K562 (cell line): Measurements from ENCODE around the gene GORASP2. TPM values are rescaled to one million over a fixed set of nuclear protein-coding genes. Genes with fewer than 3 reads are reported as not detected.

Experiments
- ARID3A ChIP-seq: IDR thresholded peaks from 2 replicates; pipeline ENCODE4 v1.6.1; 2012; ENCODE audit warnings: low read depth, low read length, improper control_type of control experiment, borderline replicate concordance
- BHLHE40 ChIP-seq: IDR thresholded peaks from 2 replicates; pipeline ENCODE4 v1.6.1; 2011; ENCODE audit warnings: low read length, improper control_type of control experiment
- CHD1 ChIP-seq: fragments of 200-600 bp; sonication (generic); IDR thresholded peaks from one replicate; pipeline ENCODE4 v1.6.1; 2012; ENCODE audit warnings: mild to moderate bottlenecking, moderate library complexity, low read length, inconsistent platforms
- CHD2 ChIP-seq: IDR thresholded peaks from 2 replicates; pipeline ENCODE4 v1.6.1; 2011; ENCODE audit warnings: low read depth, low read length
- DNMT1 ChIP-seq: fragments of 450-650 bp; IDR thresholded peaks from 2 replicates; pipeline ENCODE4 v1.6.1; 2016; ENCODE audit warnings: antibody characterized with exemption, mild to moderate bottlenecking
- ELF1 ChIP-seq: fragments of 200-800 bp; sonication (Bioruptor generic); IDR thresholded peaks from 2 replicates; pipeline ENCODE4 v1.6.1; 2016; ENCODE audit warnings: missing genetic modification characterization, missing compliant biosample characterization
- ESRRB ChIP-seq: fragments of 250-450 bp; sonication (Bioruptor Pico); IDR thresholded peaks from 2 replicates; pipeline ENCODE4 v1.5.0; 2020; ENCODE audit warnings: mild to moderate bottlenecking, moderate library complexity, borderline replicate concordance
- FOXK2 ChIP-seq, 2 experiments: fragments of 450-650 bp; IDR thresholded peaks in 1 of 2; conservative IDR thresholded peaks in 1 of 2; 2 replicates each; pipeline ENCODE4 v1.6.1; 2016; ENCODE audit warnings: low read depth in 2 of 2, mild to moderate bottlenecking in 1 of 2
- GABPB1 ChIP-seq: sonication (generic); formaldehyde crosslinking; IDR thresholded peaks from 2 replicates; pipeline ENCODE4 v1.8.0; 2022; ENCODE audit warnings: mild to moderate bottlenecking, missing genetic modification reagents
- GTF3C2 ChIP-seq: IDR thresholded peaks from 3 replicates; pipeline ENCODE4 v1.6.1; 2011; ENCODE audit warnings: borderline replicate concordance, mild to moderate bottlenecking, moderate library complexity; ENCODE audit not compliant: insufficient read length; ENCODE audit errors: extremely low read depth
- HDGF ChIP-seq: fragments of 450-650 bp; IDR thresholded peaks from 2 replicates; pipeline ENCODE4 v1.6.1; 2016
- MAFK ChIP-seq: IDR thresholded peaks from 2 replicates; pipeline ENCODE4 v1.6.1; 2011; ENCODE audit warnings: low read length, improper control_type of control experiment
- MLLT1 ChIP-seq, 2 experiments: fragments of 450-650 bp; IDR thresholded peaks; 2 replicates each; pipeline ENCODE4 v1.6.1; 2016
- NFXL1 ChIP-seq: fragments of 450-650 bp; formaldehyde crosslinking; IDR thresholded peaks from 2 replicates; pipeline ENCODE4 v1.4.0; 2021; ENCODE audit warnings: mild to moderate bottlenecking
- TFE3 ChIP-seq: fragments of 450-650 bp; formaldehyde crosslinking; IDR thresholded peaks from 2 replicates; pipeline ENCODE4 v1.4.0; 2020; ENCODE audit warnings: mild to moderate bottlenecking, mixed read lengths
- TOE1 ChIP-seq, 2 experiments: fragments of 450-650 bp in 1 of 2; sonication (generic) in 1 of 2; formaldehyde crosslinking in 1 of 2; IDR thresholded peaks; 2 replicates each; pipeline versions ENCODE4 v1.7.1 to v1.8.0; 2016 to 2022; ENCODE audit warnings: borderline replicate concordance in 2 of 2, mild to moderate bottlenecking in 2 of 2, antibody characterized with exemption in 1 of 2, inconsistent platforms in 1 of 2, low read depth in 1 of 2, missing genetic modification reagents in 1 of 2, moderate library complexity in 1 of 2
- ZC3H8 ChIP-seq: fragments of 450-650 bp; IDR thresholded peaks from 2 replicates; pipeline ENCODE4 v1.6.1; 2017
- ZNF511 ChIP-seq: sonication (generic); formaldehyde crosslinking; IDR thresholded peaks from 2 replicates; pipeline ENCODE4 v1.8.0; 2022; ENCODE audit warnings: mild to moderate bottlenecking, missing genetic modification reagents
- ZNF584 ChIP-seq: fragments of 200-800 bp; sonication (Bioruptor generic); IDR thresholded peaks from 2 replicates; pipeline ENCODE4 v1.6.1; 2016; ENCODE audit warnings: low read depth, mild to moderate bottlenecking, missing genetic modification characterization, missing compliant biosample characterization
- ZNF586 ChIP-seq: fragments of 450-650 bp; formaldehyde crosslinking; conservative IDR thresholded peaks from 2 replicates; pipeline ENCODE4 v1.4.0; 2020; ENCODE audit warnings: mild to moderate bottlenecking, moderate library complexity
- ZNF717 ChIP-seq: fragments of 250-450 bp; sonication (Bioruptor Pico); IDR thresholded peaks from 2 replicates; pipeline ENCODE4 v1.5.0; 2021
- polyA plus RNA-seq, 8 experiments: library from polyadenylated mRNA; depleted of rRNA in 4 of 8; stranded (reverse) in 5 of 8; unstranded in 3 of 8; fragments of >200 nt; fragmentation: Nextera tagmentation in 2 of 8; fragmentation: Illumina TruSeq in 1 of 8; extraction: Ambion mirVana in 2 of 8; extraction: Trizol in 1 of 8; gene quantifications; 2 replicates each; pipeline versions ENCODE4 v1.2.1 to v1.2.3, GENCODE V29; 2011 to 2014; ENCODE audit warnings: inconsistent platforms in 1 of 8, missing spikeins in 1 of 8
- total RNA-seq, 7 experiments: library from RNA; depleted of rRNA in 6 of 7; stranded (reverse); fragments of >200 nt in 6 of 7; fragmentation: Illumina TruSeq in 2 of 7; extraction: Trizol in 2 of 7; gene quantifications; 2 replicates each; pipeline versions ENCODE4 v1.2.1 to v1.2.3, GENCODE V29; 2011 to 2021; ENCODE audit warnings: low replicate concordance in 1 of 7

The GORASP2 gene
- total and polyA plus RNA-seq, 9 of the 15 experiments (the other 6 are each of a cell fraction or from before 2014, with no cell fraction given) = 27.4 to 180 (median 59.6) TPM

GRCh38 chr2:170929686-170930050 lies 615 bp downstream of the GORASP2 start (continued):
- TF ChIP-seq ARID3A (no peak), ZNF584 (CRISPR knock-in tag) (no peak), ZNF586 (CRISPR knock-in tag) (no peak), DNMT1 (0 out of 2 replicates have a peak, but pooled peaks have one; percentile 37), ZNF511 (CRISPR knock-in tag) (no peak), MAFK (0 out of 2 replicates have a peak, but pooled peaks have one; percentile 7), BHLHE40 (no peak), ZC3H8 (no peak), CHD2 (0 out of 2 replicates have a peak, but pooled peaks have one; percentile 9), NFXL1 (no peak), FOXK2 (conservative IDR thresholded peaks at IDR 0.05 in 1 of 2, IDR thresholded peaks at IDR 0.05 in 1 of 2; ENCODE audit: low read depth in 2 of 2) (no peak), GABPB1 (CRISPR knock-in tag) (no peak), GTF3C2 (no peak), MLLT1 (IDR thresholded peaks at IDR 0.05) (no peak), TFE3 (CRISPR knock-in tag) (no peak), ELF1 (0 out of 2 replicates have a peak, but pooled peaks have one; percentile 7), CHD1 (peak; percentile 19), HDGF (no peak), TOE1 (IDR thresholded peaks at IDR 0.05; ENCODE audit: borderline replicate concordance) (no peak), TOE1 (CRISPR knock-in tag; IDR thresholded peaks at IDR 0.05; ENCODE audit: borderline replicate concordance, low read depth) (no peak), ESRRB (peak; percentile 25; the same call in 1 of the 2 replicates), ZNF717 (CRISPR knock-in tag) (no peak)
